GM18511 (cell line): ENCODE measurements around the gene ACOXL.

ENCODE experiments used
- ATAC-seq: cut with Tn5 transposase; IDR thresholded peaks from one replicate; pipeline ENCODE4 v1.9.1; 2021; ENCODE audit warnings: mild to moderate bottlenecking, moderate library complexity; ENCODE audit not compliant: unreplicated experiment

The ACOXL gene

GRCh38 chr2:110995911-110996310 is 263.5 kb downstream of the ACOXL start:
- no peak for ATAC-seq

- ATAC-seq, result no peak
Observed at GRCh38 chr2:110997331-110998045, 265.1 kb downstream of the ACOXL start.

GRCh38 chr2:110998311-110998710 is 265.9 kb downstream of the ACOXL start:
- no peak for ATAC-seq

- no peak for ATAC-seq
Observed at GRCh38 chr2:110999626-111000025, 267.3 kb downstream of the ACOXL start.

- no peak for ATAC-seq
Observed at GRCh38 chr2:111005307-111005706, 272.9 kb downstream of the ACOXL start.

GRCh38 chr2:111005821-111006220 is 273.4 kb downstream of the ACOXL start:
- no peak for ATAC-seq

- ATAC-seq, result no peak
Observed at GRCh38 chr2:111007757-111008688, 275.6 kb downstream of the ACOXL start.

- ATAC-seq, result no peak
Observed at GRCh38 chr2:111011218-111011617, 278.8 kb downstream of the ACOXL start.

- no peak for ATAC-seq
Observed at GRCh38 chr2:111015283-111015995, 283.1 kb downstream of the ACOXL start.

- ATAC-seq, result no peak
Observed at GRCh38 chr2:111017034-111017622, 284.8 kb downstream of the ACOXL start.

GRCh38 chr2:111017909-111018308 is 285.5 kb downstream of the ACOXL start:
- ATAC-seq, result no peak

- ATAC-seq, result no peak
Observed at GRCh38 chr2:111019381-111019780, 287.0 kb downstream of the ACOXL start.

- ATAC-seq, result no peak
Observed at GRCh38 chr2:111022633-111023032, 290.3 kb downstream of the ACOXL start.

GRCh38 chr2:111024496-111024895 is 292.1 kb downstream of the ACOXL start:
- ATAC-seq, result no peak

GRCh38 chr2:111025288-111025687 is 292.9 kb downstream of the ACOXL start:
- no peak for ATAC-seq

GRCh38 chr2:111028720-111029119 is 296.3 kb downstream of the ACOXL start:
- ATAC-seq, result no peak

- no peak for ATAC-seq
Observed at GRCh38 chr2:111029181-111029927, 297.0 kb downstream of the ACOXL start.

- peak; percentile 80 for ATAC-seq
Observed at GRCh38 chr2:111030260-111030891, 298.0 kb downstream of the ACOXL start.

- peak; percentile 26 for ATAC-seq
Observed at GRCh38 chr2:111030945-111031344, 298.6 kb downstream of the ACOXL start.
